ENCODE data around the gene CPNE6. TPM values are rescaled to one million over a fixed set of nuclear protein-coding genes. Genes with fewer than 3 reads are reported as not detected.

CPNE6 gene
- total RNA-seq, 1 experiment from 2014 or later = not detected

DNA sequence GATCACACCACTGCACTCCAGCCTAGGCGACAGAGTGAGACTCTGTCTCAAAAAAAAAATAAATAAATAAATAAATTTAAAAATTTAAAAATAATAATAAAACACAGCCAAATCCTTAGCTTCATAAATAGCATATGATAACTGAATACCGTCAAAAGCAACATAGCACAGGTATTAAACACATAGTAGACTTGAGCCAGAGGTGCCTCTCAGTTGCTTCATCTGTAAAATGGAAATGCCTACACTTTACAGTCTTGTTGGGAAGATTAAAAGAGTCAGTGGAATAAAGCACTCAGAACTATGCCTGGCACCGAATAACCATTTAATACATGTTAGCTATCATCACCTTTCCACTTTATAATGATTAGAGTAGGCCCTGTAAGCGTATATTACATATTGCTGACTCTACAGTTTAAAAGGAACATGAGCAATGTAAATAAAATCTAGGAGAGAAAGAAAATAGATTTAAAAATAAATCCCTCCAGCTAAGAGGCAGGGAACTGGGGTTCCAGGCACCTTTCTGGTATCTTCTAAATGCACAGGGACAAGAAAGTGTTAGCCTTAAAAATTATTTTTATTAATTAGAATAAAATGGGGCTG is 35.4 kb downstream of the CPNE6 start:
- POLR2A ChIA-PET (ENCODE audit: unreplicated experiment) = no interaction called here
- TF ChIP-seq, protein P1, sequence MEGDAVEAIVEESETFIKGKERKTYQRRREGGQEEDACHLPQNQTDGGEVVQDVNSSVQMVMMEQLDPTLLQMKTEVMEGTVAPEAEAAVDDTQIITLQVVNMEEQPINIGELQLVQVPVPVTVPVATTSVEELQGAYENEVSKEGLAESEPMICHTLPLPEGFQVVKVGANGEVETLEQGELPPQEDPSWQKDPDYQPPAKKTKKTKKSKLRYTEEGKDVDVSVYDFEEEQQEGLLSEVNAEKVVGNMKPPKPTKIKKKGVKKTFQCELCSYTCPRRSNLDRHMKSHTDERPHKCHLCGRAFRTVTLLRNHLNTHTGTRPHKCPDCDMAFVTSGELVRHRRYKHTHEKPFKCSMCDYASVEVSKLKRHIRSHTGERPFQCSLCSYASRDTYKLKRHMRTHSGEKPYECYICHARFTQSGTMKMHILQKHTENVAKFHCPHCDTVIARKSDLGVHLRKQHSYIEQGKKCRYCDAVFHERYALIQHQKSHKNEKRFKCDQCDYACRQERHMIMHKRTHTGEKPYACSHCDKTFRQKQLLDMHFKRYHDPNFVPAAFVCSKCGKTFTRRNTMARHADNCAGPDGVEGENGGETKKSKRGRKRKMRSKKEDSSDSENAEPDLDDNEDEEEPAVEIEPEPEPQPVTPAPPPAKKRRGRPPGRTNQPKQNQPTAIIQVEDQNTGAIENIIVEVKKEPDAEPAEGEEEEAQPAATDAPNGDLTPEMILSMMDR (conservative IDR thresholded peaks at IDR 0.05; ENCODE audit: low read depth, low read length) = no peak
- no peak for TF ChIP-seq EZH2phosphoT487 (IDR thresholded peaks at IDR 0.05; ENCODE audit: borderline replicate concordance, low read length)
- TF ChIP-seq EZH2 (IDR thresholded peaks at IDR 0.05; ENCODE audit: low read length, unreplicated experiment) = no peak
- no peak for ATAC-seq
- Histone ChIP-seq H3F3A (ENCODE audit: low read length, unreplicated experiment) (no peaks in the 10 kb centered on the region), H3K36me3 (ENCODE audit: low read depth, low read length) (no peaks in the 10 kb centered on the region), H3K9ac (ENCODE audit: low read length) (no peak overlapping the region), H4K20me1 (ENCODE audit: low read length) (no peaks in the 10 kb centered on the region), H3K9me2 (replicated peaks; ENCODE audit: low read length) (no peaks in the 10 kb centered on the region), H3K27me3 (ENCODE audit: low read length) (no peaks in the 10 kb centered on the region), H3K79me2 (ENCODE audit: low read length) (no peaks in the 10 kb centered on the region), H3K27ac (ENCODE audit: low read length) (no peak overlapping the region), H3K4me1 (ENCODE audit: insufficient read depth, low read length) (peaks cover 7% of the 10 kb centered on the region; the same call in 1 of the 2 replicates), H3K4me3 (ENCODE audit: low read length) (no peak overlapping the region), H3K4me2 (ENCODE audit: low read length) (no peak overlapping the region), H3K9me3 (ENCODE audit: low read length) (no peaks in the 10 kb centered on the region), H2AFZ (ENCODE audit: low read length) (no peak overlapping the region)
- no peak for DNase-seq
- CTCF ChIA-PET = no interaction called here
- intact Hi-C loops (cut with micrococcal nuclease) = loop anchor here (5.0 kb wide), 1 partner anchor 94 kb away; no protein-coding TSS in a partner anchor
- BruUV-seq (replicated peaks) = no TSS peak

DNA sequence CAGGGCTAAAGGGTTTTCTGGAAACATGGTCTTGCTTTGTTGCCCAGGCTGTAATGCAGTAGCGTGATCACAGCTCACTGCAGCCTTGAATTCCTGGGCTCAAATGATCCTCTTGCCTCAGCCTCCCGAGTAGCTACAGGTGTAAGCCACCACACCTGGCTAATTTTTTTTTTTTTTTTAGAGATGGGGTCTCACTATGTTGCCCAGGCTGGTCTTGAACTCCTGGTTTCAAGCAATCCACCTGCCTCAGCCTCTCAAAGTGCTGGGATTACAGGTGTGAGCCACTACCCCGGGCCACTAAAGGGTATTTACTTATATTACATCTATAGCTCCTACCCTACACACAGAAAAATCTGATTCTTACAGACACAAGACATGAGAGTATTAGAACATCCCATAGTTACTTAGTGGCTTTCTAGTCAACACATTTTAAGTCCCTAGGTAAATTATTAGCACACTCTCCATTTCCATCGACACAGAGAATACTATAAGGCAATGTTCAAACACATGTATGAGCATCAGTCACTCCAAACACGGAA is 37.0 kb downstream of the CPNE6 start:
- Histone ChIP-seq H3K9me3 (ENCODE audit: low read length) (no peaks in the 10 kb centered on the region), H3K27me3 (ENCODE audit: low read length) (no peaks in the 10 kb centered on the region), H3K4me1 (ENCODE audit: insufficient read depth, low read length) (peaks cover 9% of the 10 kb centered on the region), H4K20me1 (ENCODE audit: low read length) (no peaks in the 10 kb centered on the region), H3K4me3 (ENCODE audit: low read length) (no peak overlapping the region), H3K79me2 (ENCODE audit: low read length) (no peaks in the 10 kb centered on the region), H3K9ac (ENCODE audit: low read length) (no peak overlapping the region), H3K4me2 (ENCODE audit: low read length) (no peak overlapping the region), H2AFZ (ENCODE audit: low read length) (no peak overlapping the region), H3F3A (ENCODE audit: low read length, unreplicated experiment) (no peaks in the 10 kb centered on the region), H3K36me3 (ENCODE audit: low read depth, low read length) (no peaks in the 10 kb centered on the region), H3K9me2 (replicated peaks; ENCODE audit: low read length) (no peaks in the 10 kb centered on the region), H3K27ac (ENCODE audit: low read length) (no peak overlapping the region)
- TF ChIP-seq EZH2phosphoT487 (IDR thresholded peaks at IDR 0.05; ENCODE audit: borderline replicate concordance, low read length) = no peak
- TF ChIP-seq, protein P1 (conservative IDR thresholded peaks at IDR 0.05; ENCODE audit: low read depth, low read length) = no peak
- TF ChIP-seq EZH2 (IDR thresholded peaks at IDR 0.05; ENCODE audit: low read length, unreplicated experiment) = no peak
- ATAC-seq (no peak; the same call in 1 of the 2 replicates), DNase-seq (no peak)
- CTCF ChIA-PET = interaction anchor here (0.5 to 1.6 kb wide), 15 partner anchors 13 to 1718 kb away, joined by 3 to 40 read pairs (median 5); partner anchors contain the start of genes EMC9, IRF9, PCK2 and PSME1
- POLR2A ChIA-PET (ENCODE audit: unreplicated experiment) = interaction anchor here (0.5 kb wide), 1 partner anchor 32 kb away, joined by 3 read pairs; no protein-coding TSS in a partner anchor
- intact Hi-C loops (cut with micrococcal nuclease) = loop anchor here (1.0 to 5.0 kb wide), 3 partner anchors 14 to 96 kb away; partner anchors contain the start of gene PCK2
- no TSS peak for BruUV-seq (replicated peaks)

DNA sequence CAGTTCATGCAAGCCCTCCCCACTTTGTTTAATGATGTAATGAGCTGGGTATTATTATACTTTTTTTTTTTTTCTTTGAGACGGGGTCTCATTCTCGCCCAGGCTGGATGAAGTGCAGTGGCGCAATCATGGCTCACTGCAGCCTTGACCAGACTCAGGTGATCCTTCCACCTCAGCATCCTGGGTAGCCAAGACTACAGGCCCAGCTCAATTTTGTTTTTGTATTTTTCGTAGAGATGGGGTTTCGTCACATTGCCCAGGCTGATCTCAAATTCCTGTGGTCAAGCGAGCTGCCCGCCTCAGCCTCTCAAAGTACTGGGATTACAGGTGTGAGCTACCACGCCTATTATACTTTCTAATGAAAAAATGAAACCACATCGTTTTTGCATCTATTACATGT is 38.7 kb downstream of the CPNE6 start:
- Histone ChIP-seq H3K79me2 (ENCODE audit: low read length) (no peaks in the 10 kb centered on the region), H3K9ac (ENCODE audit: low read length) (no peak overlapping the region), H3K4me1 (ENCODE audit: insufficient read depth, low read length) (peaks cover 12% of the 10 kb centered on the region), H3K27me3 (ENCODE audit: low read length) (no peaks in the 10 kb centered on the region), H3K27ac (ENCODE audit: low read length) (no peak overlapping the region), H2AFZ (ENCODE audit: low read length) (no peak overlapping the region), H3K9me3 (ENCODE audit: low read length) (no peaks in the 10 kb centered on the region), H4K20me1 (ENCODE audit: low read length) (no peaks in the 10 kb centered on the region), H3K36me3 (ENCODE audit: low read depth, low read length) (no peaks in the 10 kb centered on the region), H3K4me3 (ENCODE audit: low read length) (no peak overlapping the region), H3K9me2 (replicated peaks; ENCODE audit: low read length) (no peaks in the 10 kb centered on the region), H3K4me2 (ENCODE audit: low read length) (no peak overlapping the region), H3F3A (ENCODE audit: low read length, unreplicated experiment) (no peaks in the 10 kb centered on the region)
- POLR2A ChIA-PET (ENCODE audit: unreplicated experiment) = no interaction called here
- no TSS peak for BruUV-seq (replicated peaks)
- TF ChIP-seq EZH2 (IDR thresholded peaks at IDR 0.05; ENCODE audit: low read length, unreplicated experiment) (no peak), EZH2phosphoT487 (IDR thresholded peaks at IDR 0.05; ENCODE audit: borderline replicate concordance, low read length) (no peak)
- TF ChIP-seq, protein P1 (conservative IDR thresholded peaks at IDR 0.05; ENCODE audit: low read depth, low read length) = no peak
- no peak for ATAC-seq
- CTCF ChIA-PET = no interaction called here
- DNase-seq = no peak
- intact Hi-C loops (cut with micrococcal nuclease) = no loop called here

Data from PC-3 (cell line).